ENCODE results near the gene CHCHD6. TPM values are rescaled to one million over a fixed set of nuclear protein-coding genes. Genes with fewer than 3 reads are reported as not detected.

The CHCHD6 gene
- total and polyA plus RNA-seq, 2 donors = 10.5 to 14.2 TPM

GRCh38 chr3:126850370-126851085 is 146.5 kb downstream of the CHCHD6 start:
- Histone ChIP-seq H3K36me3 (ENCODE audit: control insufficient read depth in 2 of 2, insufficient read depth in 2 of 2, low read length in 1 of 2) (no peaks in the 10 kb centered on the region), H3K27ac (ENCODE audit: low read depth in 1 of 2, low read length in 1 of 2) (no peak overlapping the region), H3K4me1 (ENCODE audit: control insufficient read depth in 2 of 2, insufficient read depth in 2 of 2, low read length in 2 of 2) (no peaks in the 10 kb centered on the region), H3K27me3 (ENCODE audit: control insufficient read depth in 2 of 2, insufficient read depth in 1 of 2, low read length in 1 of 2) (no peaks in the 10 kb centered on the region), H3K9me3 (ENCODE audit: control insufficient read depth in 2 of 2, insufficient read depth in 1 of 2, low read length in 1 of 2) (no peaks in the 10 kb centered on the region), H3K4me3 (ENCODE audit: low read length in 2 of 2) (no peak overlapping the region)
- no peak for DNase-seq (ENCODE audit: low read depth in 6 of 9, low spot score in 9 of 9)
- 96% methylated on average over 10 of the region's 10 CpGs for WGBS

GRCh38 chr3:126851382-126851781 is 147.3 kb downstream of the CHCHD6 start:
- Histone ChIP-seq H3K4me1 (ENCODE audit: control insufficient read depth in 2 of 2, insufficient read depth in 2 of 2, low read length in 2 of 2) (no peaks in the 10 kb centered on the region), H3K4me3 (ENCODE audit: low read length in 2 of 2) (no peak overlapping the region), H3K9me3 (ENCODE audit: control insufficient read depth in 2 of 2, insufficient read depth in 1 of 2, low read length in 1 of 2) (no peaks in the 10 kb centered on the region), H3K27me3 (ENCODE audit: control insufficient read depth in 2 of 2, insufficient read depth in 1 of 2, low read length in 1 of 2) (no peaks in the 10 kb centered on the region), H3K36me3 (ENCODE audit: control insufficient read depth in 2 of 2, insufficient read depth in 2 of 2, low read length in 1 of 2) (no peaks in the 10 kb centered on the region), H3K27ac (ENCODE audit: low read depth in 1 of 2, low read length in 1 of 2) (no peak overlapping the region)
- WGBS = 97% methylated on average over 6 of the region's 6 CpGs
- no peak for DNase-seq (ENCODE audit: low read depth in 6 of 9, low spot score in 9 of 9)

GRCh38 chr3:126851934-126852333 is 147.9 kb downstream of the CHCHD6 start:
- Histone ChIP-seq H3K4me3 (ENCODE audit: low read length in 2 of 2) (no peak overlapping the region), H3K4me1 (ENCODE audit: control insufficient read depth in 2 of 2, insufficient read depth in 2 of 2, low read length in 2 of 2) (no peaks in the 10 kb centered on the region), H3K27me3 (ENCODE audit: control insufficient read depth in 2 of 2, insufficient read depth in 1 of 2, low read length in 1 of 2) (no peaks in the 10 kb centered on the region), H3K36me3 (ENCODE audit: control insufficient read depth in 2 of 2, insufficient read depth in 2 of 2, low read length in 1 of 2) (no peaks in the 10 kb centered on the region), H3K9me3 (ENCODE audit: control insufficient read depth in 2 of 2, insufficient read depth in 1 of 2, low read length in 1 of 2) (no peaks in the 10 kb centered on the region), H3K27ac (ENCODE audit: low read depth in 1 of 2, low read length in 1 of 2) (no peak overlapping the region)
- DNase-seq (ENCODE audit: low read depth in 6 of 9, low spot score in 9 of 9) = no peak
- 98% methylated on average over 6 of the region's 6 CpGs for WGBS

- WGBS = 93% methylated on average over 10 of the region's 10 CpGs
- DNase-seq (ENCODE audit: low read depth in 6 of 9, low spot score in 9 of 9) = no peak
- no peak overlapping the region for H3K27ac ChIP-seq (ENCODE audit: low read depth in 1 of 2, low read length in 1 of 2)
- no peaks in the 10 kb centered on the region for H3K27me3 ChIP-seq (ENCODE audit: control insufficient read depth in 2 of 2, insufficient read depth in 1 of 2, low read length in 1 of 2)
- H3K4me3 ChIP-seq (ENCODE audit: low read length in 2 of 2) = no peak overlapping the region
- no peaks in the 10 kb centered on the region for H3K9me3 ChIP-seq (ENCODE audit: control insufficient read depth in 2 of 2, insufficient read depth in 1 of 2, low read length in 1 of 2)
- no peaks in the 10 kb centered on the region for H3K4me1 ChIP-seq (ENCODE audit: control insufficient read depth in 2 of 2, insufficient read depth in 2 of 2, low read length in 2 of 2)
- H3K36me3 ChIP-seq (ENCODE audit: control insufficient read depth in 2 of 2, insufficient read depth in 2 of 2, low read length in 1 of 2) = no peaks in the 10 kb centered on the region
Observed at GRCh38 chr3:126852511-126852910, 148.5 kb downstream of the CHCHD6 start.

GRCh38 chr3:126854666-126855065 is 150.6 kb downstream of the CHCHD6 start:
- no peak overlapping the region for H3K27ac ChIP-seq (ENCODE audit: low read depth in 1 of 2, low read length in 1 of 2)
- no peaks in the 10 kb centered on the region for H3K27me3 ChIP-seq (ENCODE audit: control insufficient read depth in 2 of 2, insufficient read depth in 1 of 2, low read length in 1 of 2)
- H3K4me1 ChIP-seq (ENCODE audit: control insufficient read depth in 2 of 2, insufficient read depth in 2 of 2, low read length in 2 of 2) = no peaks in the 10 kb centered on the region
- 95% methylated on average over 5 of the region's 5 CpGs for WGBS
- H3K9me3 ChIP-seq (ENCODE audit: control insufficient read depth in 2 of 2, insufficient read depth in 1 of 2, low read length in 1 of 2) = no peaks in the 10 kb centered on the region
- DNase-seq (ENCODE audit: low read depth in 6 of 9, low spot score in 9 of 9) = no peak
- no peaks in the 10 kb centered on the region for H3K36me3 ChIP-seq (ENCODE audit: control insufficient read depth in 2 of 2, insufficient read depth in 2 of 2, low read length in 1 of 2)
- H3K4me3 ChIP-seq (ENCODE audit: low read length in 2 of 2) = no peak overlapping the region

GRCh38 chr3:126855374-126855773 is 151.3 kb downstream of the CHCHD6 start:
- Histone ChIP-seq H3K27me3 (ENCODE audit: control insufficient read depth in 2 of 2, insufficient read depth in 1 of 2, low read length in 1 of 2) (no peaks in the 10 kb centered on the region), H3K9me3 (ENCODE audit: control insufficient read depth in 2 of 2, insufficient read depth in 1 of 2, low read length in 1 of 2) (no peaks in the 10 kb centered on the region), H3K36me3 (ENCODE audit: control insufficient read depth in 2 of 2, insufficient read depth in 2 of 2, low read length in 1 of 2) (no peaks in the 10 kb centered on the region), H3K4me3 (ENCODE audit: low read length in 2 of 2) (no peak overlapping the region), H3K4me1 (ENCODE audit: control insufficient read depth in 2 of 2, insufficient read depth in 2 of 2, low read length in 2 of 2) (no peaks in the 10 kb centered on the region), H3K27ac (ENCODE audit: low read depth in 1 of 2, low read length in 1 of 2) (no peak overlapping the region)
- 98% methylated on average over 4 of the region's 4 CpGs for WGBS
- no peak for DNase-seq (ENCODE audit: low read depth in 6 of 9, low spot score in 9 of 9)

- no peak for DNase-seq (ENCODE audit: low read depth in 6 of 9, low spot score in 9 of 9)
- Histone ChIP-seq H3K27me3 (ENCODE audit: control insufficient read depth in 2 of 2, insufficient read depth in 1 of 2, low read length in 1 of 2) (no peaks in the 10 kb centered on the region), H3K9me3 (ENCODE audit: control insufficient read depth in 2 of 2, insufficient read depth in 1 of 2, low read length in 1 of 2) (no peaks in the 10 kb centered on the region), H3K27ac (ENCODE audit: low read depth in 1 of 2, low read length in 1 of 2) (no peak overlapping the region), H3K4me3 (ENCODE audit: low read length in 2 of 2) (no peak overlapping the region), H3K4me1 (ENCODE audit: control insufficient read depth in 2 of 2, insufficient read depth in 2 of 2, low read length in 2 of 2) (no peaks in the 10 kb centered on the region), H3K36me3 (ENCODE audit: control insufficient read depth in 2 of 2, insufficient read depth in 2 of 2, low read length in 1 of 2) (no peaks in the 10 kb centered on the region)
- 97% methylated on average over 6 of the region's 6 CpGs for WGBS
Observed at GRCh38 chr3:126857928-126858327, 153.9 kb downstream of the CHCHD6 start.

GRCh38 chr3:126858401-126858800 is 154.4 kb downstream of the CHCHD6 start:
- DNase-seq (ENCODE audit: low read depth in 6 of 9, low spot score in 9 of 9) = no peak
- Histone ChIP-seq H3K9me3 (ENCODE audit: control insufficient read depth in 2 of 2, insufficient read depth in 1 of 2, low read length in 1 of 2) (no peaks in the 10 kb centered on the region), H3K36me3 (ENCODE audit: control insufficient read depth in 2 of 2, insufficient read depth in 2 of 2, low read length in 1 of 2) (no peaks in the 10 kb centered on the region), H3K27me3 (ENCODE audit: control insufficient read depth in 2 of 2, insufficient read depth in 1 of 2, low read length in 1 of 2) (no peaks in the 10 kb centered on the region), H3K4me1 (ENCODE audit: control insufficient read depth in 2 of 2, insufficient read depth in 2 of 2, low read length in 2 of 2) (no peaks in the 10 kb centered on the region), H3K4me3 (ENCODE audit: low read length in 2 of 2) (no peak overlapping the region), H3K27ac (ENCODE audit: low read depth in 1 of 2, low read length in 1 of 2) (no peak overlapping the region)
- 94% methylated on average over 11 of the region's 11 CpGs for WGBS

- Histone ChIP-seq H3K4me3 (ENCODE audit: low read length in 2 of 2) (no peak overlapping the region), H3K27ac (ENCODE audit: low read depth in 1 of 2, low read length in 1 of 2) (no peak overlapping the region), H3K9me3 (ENCODE audit: control insufficient read depth in 2 of 2, insufficient read depth in 1 of 2, low read length in 1 of 2) (no peaks in the 10 kb centered on the region), H3K27me3 (ENCODE audit: control insufficient read depth in 2 of 2, insufficient read depth in 1 of 2, low read length in 1 of 2) (no peaks in the 10 kb centered on the region), H3K36me3 (ENCODE audit: control insufficient read depth in 2 of 2, insufficient read depth in 2 of 2, low read length in 1 of 2) (no peaks in the 10 kb centered on the region), H3K4me1 (ENCODE audit: control insufficient read depth in 2 of 2, insufficient read depth in 2 of 2, low read length in 2 of 2) (no peaks in the 10 kb centered on the region)
- 97% methylated on average over 10 of the region's 10 CpGs for WGBS
- DNase-seq (ENCODE audit: low read depth in 6 of 9, low spot score in 9 of 9) = no peak
Observed at GRCh38 chr3:126858887-126859286, 154.8 kb downstream of the CHCHD6 start.
